DOHH2 (cell line): ENCODE measurements around the gene PTPRN2.
"Not testable (repeated sequence)": the region's sequence is repeated elsewhere in the genome, so short reads cannot be mapped to it uniquely, and the experiment has no call there.

Experiments
- H3F3A ChIP-seq: fragments of 200-600 bp; sonication (generic), shearing (Covaris generic); 2 replicates; pipeline ENCODE4 v1.6.0; 2016; ENCODE audit warnings: antibody characterized with exemption, mild to moderate bottlenecking; ENCODE audit not compliant: control insufficient read depth, insufficient read depth
- H3K27ac ChIP-seq: fragments of 200-600 bp; sonication (generic); 2 replicates; pipeline ENCODE4 v1.5.1; 2014; ENCODE audit warnings: low read depth, mild to moderate bottlenecking, low read length, moderate library complexity
- H3K27me3 ChIP-seq: fragments of 200-600 bp; sonication (generic); 2 replicates; pipeline ENCODE4 v1.6.1; 2014; ENCODE audit warnings: mild to moderate bottlenecking, low read length, mixed read lengths; ENCODE audit not compliant: control insufficient read depth
- H3K36me3 ChIP-seq: fragments of 200-600 bp; sonication (generic); 2 replicates; pipeline ENCODE4 v1.6.1; 2014; ENCODE audit warnings: mild to moderate bottlenecking, low read length, moderate library complexity, mixed read lengths; ENCODE audit not compliant: control insufficient read depth
- H3K4me1 ChIP-seq: fragments of 200-600 bp; sonication (generic); 2 replicates; pipeline ENCODE4 v1.6.1; 2014; ENCODE audit warnings: mild to moderate bottlenecking, low read length, mixed read lengths; ENCODE audit not compliant: control insufficient read depth
- H3K4me2 ChIP-seq: fragments of 200-600 bp; sonication (generic); 2 replicates; pipeline ENCODE4 v1.6.0; 2014; ENCODE audit warnings: mild to moderate bottlenecking, low read length, moderate library complexity
- H3K4me3 ChIP-seq: fragments of 200-600 bp; sonication (generic); 2 replicates; pipeline ENCODE4 v1.5.1; 2014; ENCODE audit warnings: mild to moderate bottlenecking, low read length, mixed read lengths
- H3K79me2 ChIP-seq: fragments of 200-600 bp; sonication (generic); 2 replicates; pipeline ENCODE4 v1.6.1; 2014; ENCODE audit warnings: mild to moderate bottlenecking, low read length, mixed read lengths; ENCODE audit not compliant: control insufficient read depth
- H3K9me2 ChIP-seq: fragments of 200-600 bp; sonication (generic); replicated peaks from 2 replicates; pipeline ENCODE4 v1.6.1; 2014; ENCODE audit warnings: mild to moderate bottlenecking, low read length, mixed read lengths; ENCODE audit not compliant: control insufficient read depth
- H3K9me3 ChIP-seq: fragments of 200-600 bp; sonication (generic); 2 replicates; pipeline ENCODE4 v1.6.1; 2014; ENCODE audit warnings: antibody characterized with exemption, low read length, mixed read lengths; ENCODE audit not compliant: control insufficient read depth, insufficient read depth
- H4K20me1 ChIP-seq: fragments of 200-600 bp; sonication (generic); 2 replicates; pipeline ENCODE4 v1.6.0; 2014; ENCODE audit warnings: low read depth, mild to moderate bottlenecking, antibody characterized with exemption, low read length, moderate library complexity; ENCODE audit not compliant: control insufficient read depth, insufficient read depth
- CTCF ChIP-seq: fragments of 200-600 bp; sonication (generic); IDR thresholded peaks from one replicate; pipeline ENCODE4 v1.5.1; 2014; ENCODE audit warnings: antibody characterized with exemption, mild to moderate bottlenecking, low read depth, low read length; ENCODE audit not compliant: poor library complexity, severe bottlenecking
- EZH2phosphoT487 ChIP-seq: fragments of 200-600 bp; sonication (generic); IDR thresholded peaks from 2 replicates; pipeline ENCODE4 v1.6.1; 2017; ENCODE audit warnings: borderline replicate concordance, mild to moderate bottlenecking, antibody characterized with exemption, low read length, moderate library complexity, mixed read lengths

Gene PTPRN2

GRCh38 chr7:157727964-157728615 lies 859.5 kb downstream of the PTPRN2 start:
- no peaks in the 10 kb centered on the region for H3K4me1 ChIP-seq
- no peaks in the 10 kb centered on the region for H3K9me3 ChIP-seq
- H3K9me2 ChIP-seq, result no peaks in the 10 kb centered on the region
- H3K27me3 ChIP-seq, result no peaks in the 10 kb centered on the region
- H3K27ac ChIP-seq, result no peak overlapping the region
- no peaks in the 10 kb centered on the region for H4K20me1 ChIP-seq
- TF ChIP-seq EZH2phosphoT487, result no peak
- no peak overlapping the region for H3K4me2 ChIP-seq
- H3K4me3 ChIP-seq, result no peak overlapping the region
- H3K36me3 ChIP-seq, result no peaks in the 10 kb centered on the region
- H3K79me2 ChIP-seq, result no peaks in the 10 kb centered on the region
- H3F3A ChIP-seq, result no peaks in the 10 kb centered on the region

- no peak overlapping the region for H3K4me3 ChIP-seq
- no peaks in the 10 kb centered on the region for H3K27me3 ChIP-seq
- no peaks in the 10 kb centered on the region for H4K20me1 ChIP-seq
- H3K9me2 ChIP-seq, result no peaks in the 10 kb centered on the region
- H3K9me3 ChIP-seq, result peaks cover 12% of the 10 kb centered on the region; the same call in 1 of the 2 replicates
- H3K4me1 ChIP-seq, result no peaks in the 10 kb centered on the region
- H3K79me2 ChIP-seq, result no peaks in the 10 kb centered on the region
- H3F3A ChIP-seq, result no peaks in the 10 kb centered on the region
- no peak overlapping the region for H3K4me2 ChIP-seq
- H3K36me3 ChIP-seq, result no peaks in the 10 kb centered on the region
- TF ChIP-seq EZH2phosphoT487 (no peak), CTCF (no peak)
- no peak overlapping the region for H3K27ac ChIP-seq
Measured at GRCh38 chr7:157726764-157727163, 860.9 kb downstream of the PTPRN2 start.

- H3K9me3 ChIP-seq, result peaks cover 24% of the 10 kb centered on the region; the same call in 1 of the 2 replicates
- H3K9me2 ChIP-seq, H3F3A ChIP-seq, H3K79me2 ChIP-seq, H3K4me3 ChIP-seq, H4K20me1 ChIP-seq, H3K27ac ChIP-seq, H3K4me2 ChIP-seq, H3K36me3 ChIP-seq, H3K4me1 ChIP-seq, H3K27me3 ChIP-seq: not testable (repeated sequence)
Measured at GRCh38 chr7:157725312-157725711, 862.3 kb downstream of the PTPRN2 start.

- Histone ChIP-seq H3K4me1 (no peaks in the 10 kb centered on the region), H4K20me1 (no peaks in the 10 kb centered on the region), H3K9me3 (peaks cover 43% of the 10 kb centered on the region; the same call in 1 of the 2 replicates), H3K4me3 (no peak overlapping the region), H3K9me2 (no peaks in the 10 kb centered on the region), H3K79me2 (no peaks in the 10 kb centered on the region), H3K27me3 (no peaks in the 10 kb centered on the region), H3F3A (no peaks in the 10 kb centered on the region), H3K4me2 (no peak overlapping the region), H3K27ac (no peak overlapping the region), H3K36me3 (no peaks in the 10 kb centered on the region)
- no peak for TF ChIP-seq CTCF
- TF ChIP-seq EZH2phosphoT487, result no peak
Measured at GRCh38 chr7:157723205-157723604, 864.4 kb downstream of the PTPRN2 start.
